ENCODE results near the gene ANKRD13B. TPM values are rescaled to one million over a fixed set of nuclear protein-coding genes. Genes with fewer than 3 reads are reported as not detected.
A peak's percentile ranks its signal among the peaks of the same experiment; 100 is the strongest.

ANKRD13B gene
- total RNA-seq, 1 experiment from 2014 or later: 45.5 TPM

DNA sequence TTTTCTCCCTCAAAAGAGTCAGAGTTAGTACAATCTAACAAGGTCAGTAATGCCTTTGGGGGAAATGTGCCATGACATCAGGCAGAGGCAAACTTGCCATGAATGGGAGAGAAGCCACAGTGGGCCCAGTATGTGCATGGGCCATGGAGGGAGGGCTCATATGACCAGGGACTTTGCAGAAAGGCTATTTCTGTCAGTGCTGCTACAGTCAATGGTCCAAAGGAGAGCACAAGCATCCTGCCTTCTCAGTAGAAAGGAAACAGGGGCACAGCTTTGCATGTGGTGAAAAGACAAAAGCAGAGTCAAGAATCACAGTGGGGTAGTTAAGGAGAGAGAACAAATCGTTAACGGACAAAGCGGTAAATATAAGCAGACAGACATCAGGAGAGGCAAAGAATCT lies 41.0 kb downstream of the ANKRD13B start:
- H3K36me3 Mint-ChIP-seq: peaks cover 2% of the 10 kb centered on the region; the same call in 1 of the 2 replicates
- DNase-seq (ENCODE audit: low spot score): no peak
- peak; percentile 70 for ATAC-seq
- peaks cover 8% of the 10 kb centered on the region for H3K4me1 Mint-ChIP-seq
- TF ChIP-seq ELF4 (CRISPR knock-in tag; IDR thresholded peaks at IDR 0.05; ENCODE audit: low read depth): no peak
- TF ChIP-seq CBFB (CRISPR knock-in tag; IDR thresholded peaks at IDR 0.05; ENCODE audit: low read depth): no peak
- TF ChIP-seq, protein P1, sequence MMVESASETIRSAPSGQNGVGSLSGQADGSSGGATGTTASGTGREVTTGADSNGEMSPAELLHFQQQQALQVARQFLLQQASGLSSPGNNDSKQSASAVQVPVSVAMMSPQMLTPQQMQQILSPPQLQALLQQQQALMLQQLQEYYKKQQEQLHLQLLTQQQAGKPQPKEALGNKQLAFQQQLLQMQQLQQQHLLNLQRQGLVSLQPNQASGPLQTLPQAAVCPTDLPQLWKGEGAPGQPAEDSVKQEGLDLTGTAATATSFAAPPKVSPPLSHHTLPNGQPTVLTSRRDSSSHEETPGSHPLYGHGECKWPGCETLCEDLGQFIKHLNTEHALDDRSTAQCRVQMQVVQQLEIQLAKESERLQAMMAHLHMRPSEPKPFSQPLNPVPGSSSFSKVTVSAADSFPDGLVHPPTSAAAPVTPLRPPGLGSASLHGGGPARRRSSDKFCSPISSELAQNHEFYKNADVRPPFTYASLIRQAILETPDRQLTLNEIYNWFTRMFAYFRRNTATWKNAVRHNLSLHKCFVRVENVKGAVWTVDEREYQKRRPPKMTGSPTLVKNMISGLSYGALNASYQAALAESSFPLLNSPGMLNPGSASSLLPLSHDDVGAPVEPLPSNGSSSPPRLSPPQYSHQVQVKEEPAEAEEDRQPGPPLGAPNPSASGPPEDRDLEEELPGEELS (CRISPR knock-in tag; IDR thresholded peaks at IDR 0.05): no peak
- TF ChIP-seq, protein P2, sequence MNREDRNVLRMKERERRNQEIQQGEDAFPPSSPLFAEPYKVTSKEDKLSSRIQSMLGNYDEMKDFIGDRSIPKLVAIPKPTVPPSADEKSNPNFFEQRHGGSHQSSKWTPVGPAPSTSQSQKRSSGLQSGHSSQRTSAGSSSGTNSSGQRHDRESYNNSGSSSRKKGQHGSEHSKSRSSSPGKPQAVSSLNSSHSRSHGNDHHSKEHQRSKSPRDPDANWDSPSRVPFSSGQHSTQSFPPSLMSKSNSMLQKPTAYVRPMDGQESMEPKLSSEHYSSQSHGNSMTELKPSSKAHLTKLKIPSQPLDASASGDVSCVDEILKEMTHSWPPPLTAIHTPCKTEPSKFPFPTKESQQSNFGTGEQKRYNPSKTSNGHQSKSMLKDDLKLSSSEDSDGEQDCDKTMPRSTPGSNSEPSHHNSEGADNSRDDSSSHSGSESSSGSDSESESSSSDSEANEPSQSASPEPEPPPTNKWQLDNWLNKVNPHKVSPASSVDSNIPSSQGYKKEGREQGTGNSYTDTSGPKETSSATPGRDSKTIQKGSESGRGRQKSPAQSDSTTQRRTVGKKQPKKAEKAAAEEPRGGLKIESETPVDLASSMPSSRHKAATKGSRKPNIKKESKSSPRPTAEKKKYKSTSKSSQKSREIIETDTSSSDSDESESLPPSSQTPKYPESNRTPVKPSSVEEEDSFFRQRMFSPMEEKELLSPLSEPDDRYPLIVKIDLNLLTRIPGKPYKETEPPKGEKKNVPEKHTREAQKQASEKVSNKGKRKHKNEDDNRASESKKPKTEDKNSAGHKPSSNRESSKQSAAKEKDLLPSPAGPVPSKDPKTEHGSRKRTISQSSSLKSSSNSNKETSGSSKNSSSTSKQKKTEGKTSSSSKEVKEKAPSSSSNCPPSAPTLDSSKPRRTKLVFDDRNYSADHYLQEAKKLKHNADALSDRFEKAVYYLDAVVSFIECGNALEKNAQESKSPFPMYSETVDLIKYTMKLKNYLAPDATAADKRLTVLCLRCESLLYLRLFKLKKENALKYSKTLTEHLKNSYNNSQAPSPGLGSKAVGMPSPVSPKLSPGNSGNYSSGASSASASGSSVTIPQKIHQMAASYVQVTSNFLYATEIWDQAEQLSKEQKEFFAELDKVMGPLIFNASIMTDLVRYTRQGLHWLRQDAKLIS (CRISPR knock-in tag; IDR thresholded peaks at IDR 0.05; ENCODE audit: borderline replicate concordance): no peak
- TF ChIP-seq ZNF671 (CRISPR knock-in tag; IDR thresholded peaks at IDR 0.05): no peak
- TF ChIP-seq, protein P3, sequence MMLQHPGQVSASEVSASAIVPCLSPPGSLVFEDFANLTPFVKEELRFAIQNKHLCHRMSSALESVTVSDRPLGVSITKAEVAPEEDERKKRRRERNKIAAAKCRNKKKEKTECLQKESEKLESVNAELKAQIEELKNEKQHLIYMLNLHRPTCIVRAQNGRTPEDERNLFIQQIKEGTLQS (CRISPR knock-in tag; conservative IDR thresholded peaks at IDR 0.05): no peak
- no peak for TF ChIP-seq TEAD1 (CRISPR knock-in tag; IDR thresholded peaks at IDR 0.05)
- no peak for TF ChIP-seq JAZF1 (CRISPR knock-in tag; IDR thresholded peaks at IDR 0.05)
- no peak for TF ChIP-seq FOXP1 (CRISPR knock-in tag; IDR thresholded peaks at IDR 0.05; ENCODE audit: borderline replicate concordance)
- TF ChIP-seq, protein P4, sequence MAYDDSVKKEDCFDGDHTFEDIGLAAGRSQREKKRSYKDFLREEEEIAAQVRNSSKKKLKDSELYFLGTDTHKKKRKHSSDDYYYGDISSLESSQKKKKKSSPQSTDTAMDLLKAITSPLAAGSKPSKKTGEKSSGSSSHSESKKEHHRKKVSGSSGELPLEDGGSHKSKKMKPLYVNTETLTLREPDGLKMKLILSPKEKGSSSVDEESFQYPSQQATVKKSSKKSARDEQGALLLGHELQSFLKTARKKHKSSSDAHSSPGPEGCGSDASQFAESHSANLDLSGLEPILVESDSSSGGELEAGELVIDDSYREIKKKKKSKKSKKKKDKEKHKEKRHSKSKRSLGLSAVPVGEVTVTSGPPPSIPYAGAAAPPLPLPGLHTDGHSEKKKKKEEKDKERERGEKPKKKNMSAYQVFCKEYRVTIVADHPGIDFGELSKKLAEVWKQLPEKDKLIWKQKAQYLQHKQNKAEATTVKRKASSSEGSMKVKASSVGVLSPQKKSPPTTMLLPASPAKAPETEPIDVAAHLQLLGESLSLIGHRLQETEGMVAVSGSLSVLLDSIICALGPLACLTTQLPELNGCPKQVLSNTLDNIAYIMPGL (CRISPR knock-in tag; IDR thresholded peaks at IDR 0.05): no peak
- TF ChIP-seq, protein P5, sequence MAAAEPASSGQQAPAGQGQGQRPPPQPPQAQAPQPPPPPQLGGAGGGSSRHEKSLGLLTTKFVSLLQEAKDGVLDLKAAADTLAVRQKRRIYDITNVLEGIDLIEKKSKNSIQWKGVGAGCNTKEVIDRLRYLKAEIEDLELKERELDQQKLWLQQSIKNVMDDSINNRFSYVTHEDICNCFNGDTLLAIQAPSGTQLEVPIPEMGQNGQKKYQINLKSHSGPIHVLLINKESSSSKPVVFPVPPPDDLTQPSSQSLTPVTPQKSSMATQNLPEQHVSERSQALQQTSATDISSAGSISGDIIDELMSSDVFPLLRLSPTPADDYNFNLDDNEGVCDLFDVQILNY (CRISPR knock-in tag; IDR thresholded peaks at IDR 0.05): no peak
- no peak overlapping the region for H3K4me3 Mint-ChIP-seq
- ChIA-PET POLR2A (no interaction called here), CTCF (interaction anchor here (1.2 to 2.9 kb wide), 4 partner anchors 12 to 460 kb away, joined by 3 to 15 read pairs (median 6); no protein-coding TSS in a partner anchor)
- H3K9me3 Mint-ChIP-seq: no peaks in the 10 kb centered on the region
- no peak overlapping the region for H3K27ac Mint-ChIP-seq
- no peaks in the 10 kb centered on the region for H3K27me3 Mint-ChIP-seq (ENCODE audit: low read depth)

DNA sequence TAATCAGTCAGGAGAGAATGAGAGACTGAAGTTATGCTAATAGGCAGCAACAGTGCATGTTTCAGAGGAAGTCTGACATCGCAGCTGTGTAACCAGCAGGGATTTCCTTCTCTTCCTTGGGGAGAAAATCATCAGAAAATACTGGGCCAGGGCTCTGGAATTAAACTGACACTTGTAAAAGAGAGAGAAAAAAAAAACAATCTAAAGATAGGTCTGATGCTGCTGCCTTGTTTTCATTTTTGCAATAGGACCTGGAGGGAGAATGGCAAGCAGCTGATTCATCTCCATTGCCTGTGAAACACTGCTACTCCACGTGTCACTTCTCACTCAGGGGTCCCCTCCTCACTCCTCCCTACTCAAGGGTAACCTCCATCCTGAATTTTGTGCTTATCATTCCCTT lies 47.5 kb downstream of the ANKRD13B start:
- Mint-ChIP-seq H3K9me3 (no peaks in the 10 kb centered on the region), H3K36me3 (peaks cover 2% of the 10 kb centered on the region; the same call in 1 of the 2 replicates), H3K4me3 (no peak overlapping the region), H3K4me1 (peaks cover 28% of the 10 kb centered on the region), H3K27ac (peak overlapping the region; percentile 38), H3K27me3 (ENCODE audit: low read depth) (no peaks in the 10 kb centered on the region)
- no peak for TF ChIP-seq NR2C2 (CRISPR knock-in tag; IDR thresholded peaks at IDR 0.05)
- no peak for TF ChIP-seq ZNF138 (CRISPR knock-in tag; conservative IDR thresholded peaks at IDR 0.05)
- TF ChIP-seq ZBTB21 (CRISPR knock-in tag; IDR thresholded peaks at IDR 0.05; ENCODE audit: borderline replicate concordance): no peak
- no peak for TF ChIP-seq NFYB (CRISPR knock-in tag; conservative IDR thresholded peaks at IDR 0.05; ENCODE audit: low read depth)
- TF ChIP-seq, protein P6, sequence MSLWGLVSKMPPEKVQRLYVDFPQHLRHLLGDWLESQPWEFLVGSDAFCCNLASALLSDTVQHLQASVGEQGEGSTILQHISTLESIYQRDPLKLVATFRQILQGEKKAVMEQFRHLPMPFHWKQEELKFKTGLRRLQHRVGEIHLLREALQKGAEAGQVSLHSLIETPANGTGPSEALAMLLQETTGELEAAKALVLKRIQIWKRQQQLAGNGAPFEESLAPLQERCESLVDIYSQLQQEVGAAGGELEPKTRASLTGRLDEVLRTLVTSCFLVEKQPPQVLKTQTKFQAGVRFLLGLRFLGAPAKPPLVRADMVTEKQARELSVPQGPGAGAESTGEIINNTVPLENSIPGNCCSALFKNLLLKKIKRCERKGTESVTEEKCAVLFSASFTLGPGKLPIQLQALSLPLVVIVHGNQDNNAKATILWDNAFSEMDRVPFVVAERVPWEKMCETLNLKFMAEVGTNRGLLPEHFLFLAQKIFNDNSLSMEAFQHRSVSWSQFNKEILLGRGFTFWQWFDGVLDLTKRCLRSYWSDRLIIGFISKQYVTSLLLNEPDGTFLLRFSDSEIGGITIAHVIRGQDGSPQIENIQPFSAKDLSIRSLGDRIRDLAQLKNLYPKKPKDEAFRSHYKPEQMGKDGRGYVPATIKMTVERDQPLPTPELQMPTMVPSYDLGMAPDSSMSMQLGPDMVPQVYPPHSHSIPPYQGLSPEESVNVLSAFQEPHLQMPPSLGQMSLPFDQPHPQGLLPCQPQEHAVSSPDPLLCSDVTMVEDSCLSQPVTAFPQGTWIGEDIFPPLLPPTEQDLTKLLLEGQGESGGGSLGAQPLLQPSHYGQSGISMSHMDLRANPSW (CRISPR knock-in tag; conservative IDR thresholded peaks at IDR 0.05; ENCODE audit: low read depth): no peak
- no peak for TF ChIP-seq CREB1 (CRISPR knock-in tag; IDR thresholded peaks at IDR 0.05)
- TF ChIP-seq, protein P7, sequence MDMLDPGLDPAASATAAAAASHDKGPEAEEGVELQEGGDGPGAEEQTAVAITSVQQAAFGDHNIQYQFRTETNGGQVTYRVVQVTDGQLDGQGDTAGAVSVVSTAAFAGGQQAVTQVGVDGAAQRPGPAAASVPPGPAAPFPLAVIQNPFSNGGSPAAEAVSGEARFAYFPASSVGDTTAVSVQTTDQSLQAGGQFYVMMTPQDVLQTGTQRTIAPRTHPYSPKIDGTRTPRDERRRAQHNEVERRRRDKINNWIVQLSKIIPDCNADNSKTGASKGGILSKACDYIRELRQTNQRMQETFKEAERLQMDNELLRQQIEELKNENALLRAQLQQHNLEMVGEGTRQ (CRISPR knock-in tag; IDR thresholded peaks at IDR 0.05): no peak
- POLR2A ChIA-PET: interaction anchor here (1.0 kb wide), 1 partner anchor 198 kb away, joined by 3 read pairs; no protein-coding TSS in a partner anchor
- CTCF ChIA-PET: interaction anchor here (0.7 to 3.7 kb wide), 23 partner anchors 9 to 453 kb away, joined by 3 to 116 read pairs (median 7); partner anchors contain the start of genes ANKRD13B and SSH2
- DNase-seq (ENCODE audit: low spot score) (no peak), ATAC-seq (no peak)

All from WTC11 (cell line).